H7 (cell line): ENCODE data around the gene PNPLA6. TPM values are rescaled to one million over a fixed set of nuclear protein-coding genes. Genes with fewer than 3 reads are reported as not detected.

Experiments used
- DNase-seq: peaks from one replicate; pipeline ENCODE4 v3.0.0; 2012
- H3K27me3 ChIP-seq: 2 replicates; pipeline ENCODE4 v1.6.0; 2011; ENCODE audit warnings: mild to moderate bottlenecking, low read length; ENCODE audit not compliant: control insufficient read depth, insufficient read depth
- H3K36me3 ChIP-seq: replicated peaks from 2 replicates; pipeline ENCODE4 v1.5.1; 2011; ENCODE audit warnings: low read length; ENCODE audit not compliant: control insufficient read depth, insufficient read depth
- H3K4me3 ChIP-seq: 2 replicates; pipeline ENCODE4 v1.5.1; 2011; ENCODE audit warnings: low read depth, mild to moderate bottlenecking, control low read depth, low read length, moderate library complexity; ENCODE audit not compliant: insufficient read depth
- total RNA-seq: library from RNA; depleted of rRNA; stranded (reverse); fragments of >200 nt; shearing (Covaris generic); gene quantifications from 2 replicates; pipeline ENCODE4 v1.2.3, GENCODE V29; 2014; rRNA removed

Gene PNPLA6
- total RNA-seq = 87.4 and 114 TPM in 2 replicates

- DNase-seq = peak; percentile 98
Measured at GRCh38 chr19:7535047-7535997, at the start of gene PNPLA6. Gene PNPLA6, plus strand, starts transcription at chr19:7535717. Its CDS starts 72 bp downstream, at chr19:7535789.

GRCh38 chr19:7486923-7487322, 48.6 kb upstream of the PNPLA6 start:
- DNase-seq = no peak
- H3K27me3 ChIP-seq = no peaks in the 10 kb centered on the region
- H3K4me3 ChIP-seq = no peak overlapping the region
- no peaks in the 10 kb centered on the region for H3K36me3 ChIP-seq

More at GRCh38 chr19:7535047-7535997, at the start of gene PNPLA6:
- peaks cover 3% of the 10 kb centered on the region for H3K36me3 ChIP-seq
- H3K4me3 ChIP-seq = peak within 1 kb of the TSS; percentile 90
- no peaks in the 10 kb centered on the region for H3K27me3 ChIP-seq

GRCh38 chr19:7488736-7489353, 46.7 kb upstream of the PNPLA6 start, which contains the start of gene PEX11G:
Gene PEX11G, minus strand, starts transcription at chr19:7489035. Its CDS starts 25 bp downstream, at chr19:7489010.
- no peaks in the 10 kb centered on the region for H3K36me3 ChIP-seq
- peak; percentile 100 for DNase-seq
- H3K27me3 ChIP-seq = no peaks in the 10 kb centered on the region
- peak within 1 kb of the TSS; percentile 62 for H3K4me3 ChIP-seq

- H3K27me3 ChIP-seq = no peaks in the 10 kb centered on the region
- peak; percentile 36 for DNase-seq
- no peaks in the 10 kb centered on the region for H3K36me3 ChIP-seq
- H3K4me3 ChIP-seq = no peak overlapping the region
Measured at GRCh38 chr19:7489609-7490044, 45.9 kb upstream of the PNPLA6 start.

- no peak for DNase-seq
- Histone ChIP-seq H3K27me3 (no peaks in the 10 kb centered on the region), H3K4me3 (no peak overlapping the region), H3K36me3 (no peaks in the 10 kb centered on the region)
Measured at GRCh38 chr19:7492142-7492541, 43.4 kb upstream of the PNPLA6 start.

- Histone ChIP-seq H3K36me3 (no peaks in the 10 kb centered on the region), H3K4me3 (no peak overlapping the region), H3K27me3 (no peaks in the 10 kb centered on the region; the same call in 1 of the 2 replicates)
- no peak for DNase-seq
Measured at GRCh38 chr19:7492558-7492957, 43.0 kb upstream of the PNPLA6 start.

- DNase-seq = no peak
- Histone ChIP-seq H3K36me3 (no peaks in the 10 kb centered on the region), H3K4me3 (no peak overlapping the region), H3K27me3 (peaks cover 5% of the 10 kb centered on the region; the same call in 1 of the 2 replicates)
Measured at GRCh38 chr19:7494416-7495098, 41.0 kb upstream of the PNPLA6 start.

GRCh38 chr19:7497292-7497691, 38.2 kb upstream of the PNPLA6 start:
- Histone ChIP-seq H3K36me3 (no peaks in the 10 kb centered on the region), H3K27me3 (peaks cover 20% of the 10 kb centered on the region), H3K4me3 (no peak overlapping the region)
- DNase-seq = peak; percentile 67

- peak overlapping the region; percentile 48 for H3K4me3 ChIP-seq
- no peaks in the 10 kb centered on the region for H3K36me3 ChIP-seq
- peak; percentile 98 for DNase-seq
- peaks cover 24% of the 10 kb centered on the region for H3K27me3 ChIP-seq
Measured at GRCh38 chr19:7500811-7501450, 34.6 kb upstream of the PNPLA6 start.

GRCh38 chr19:7502552-7502951, 33.0 kb upstream of the PNPLA6 start:
- H3K36me3 ChIP-seq = no peaks in the 10 kb centered on the region
- peaks cover 24% of the 10 kb centered on the region for H3K27me3 ChIP-seq
- no peak for DNase-seq
- H3K4me3 ChIP-seq = no peak overlapping the region

GRCh38 chr19:7504684-7505083, 30.8 kb upstream of the PNPLA6 start:
- no peaks in the 10 kb centered on the region for H3K36me3 ChIP-seq
- H3K4me3 ChIP-seq = no peak overlapping the region
- no peak for DNase-seq
- peaks cover 19% of the 10 kb centered on the region for H3K27me3 ChIP-seq

- Histone ChIP-seq H3K36me3 (no peaks in the 10 kb centered on the region), H3K27me3 (peaks cover 17% of the 10 kb centered on the region), H3K4me3 (peak overlapping the region; percentile 42; the same call in 1 of the 2 replicates)
- peak; percentile 53 for DNase-seq
Measured at GRCh38 chr19:7505288-7505681, 30.2 kb upstream of the PNPLA6 start.

- Histone ChIP-seq H3K27me3 (peaks cover 13% of the 10 kb centered on the region), H3K4me3 (peak overlapping the region; percentile 42), H3K36me3 (no peaks in the 10 kb centered on the region)
- peak; percentile 99 for DNase-seq
Measured at GRCh38 chr19:7505682-7506384, 29.7 kb upstream of the PNPLA6 start.
